Left ventricle myocardium inferior (tissue), 1 donor: ENCODE results near the gene POLH. TPM values are rescaled to one million over a fixed set of nuclear protein-coding genes. Genes with fewer than 3 reads are reported as not detected.
"Not testable (repeated sequence)": the region's sequence is repeated elsewhere in the genome, so short reads cannot be mapped to it uniquely, and the experiment has no call there.

Experiments
- DNase-seq: peaks from one replicate; pipeline ENCODE4 v3.0.0-alpha.2; 2020
- H3K27ac ChIP-seq: fragments of 200-600 bp; replicated peaks from 2 replicates; pipeline ENCODE4 v1.8.0; 2021
- H3K27me3 ChIP-seq: fragments of 200-600 bp; 2 replicates; pipeline ENCODE4 v1.8.0; 2021; ENCODE audit warnings: low read depth
- H3K36me3 ChIP-seq: fragments of 200-600 bp; 2 replicates; pipeline ENCODE4 v1.8.0; 2021
- H3K4me1 ChIP-seq: fragments of 200-600 bp; 2 replicates; pipeline ENCODE4 v1.8.0; 2021
- H3K4me3 ChIP-seq: fragments of 200-600 bp; 2 replicates; pipeline ENCODE4 v1.8.0; 2021; ENCODE audit warnings: mild to moderate bottlenecking, moderate library complexity
- H3K9me3 ChIP-seq: fragments of 200-600 bp; replicated peaks from 2 replicates; pipeline ENCODE4 v1.8.0; 2021
- intact Hi-C: fragments of 100-400 bp; cut with micrococcal nuclease; formaldehyde crosslinking; loops from one replicate; pipeline ENCODE4 v1.11.0; 2022
- total RNA-seq: library from RNA; stranded (reverse); fragmentation: NEBNext Ultra II Directional; extraction: Animal tissue kit (Norgen Biotek cat#: 25700); gene quantifications from one replicate; pipeline ENCODE4 v1.2.1, GENCODE V29; 2021
- TF ChIP-seq, protein P1 (sequence below): fragments of 200-600 bp; IDR thresholded peaks from 2 replicates; pipeline ENCODE4 v1.8.0; 2021; ENCODE audit warnings: antibody characterized with exemption, mild to moderate bottlenecking, borderline replicate concordance
- donor health status: DM: no; HTN: yes; CAD: no; lungs with severe emphysema.

Gene POLH
- total RNA-seq, 1 donor from 2014 or later, result 7.9 TPM

DNA sequence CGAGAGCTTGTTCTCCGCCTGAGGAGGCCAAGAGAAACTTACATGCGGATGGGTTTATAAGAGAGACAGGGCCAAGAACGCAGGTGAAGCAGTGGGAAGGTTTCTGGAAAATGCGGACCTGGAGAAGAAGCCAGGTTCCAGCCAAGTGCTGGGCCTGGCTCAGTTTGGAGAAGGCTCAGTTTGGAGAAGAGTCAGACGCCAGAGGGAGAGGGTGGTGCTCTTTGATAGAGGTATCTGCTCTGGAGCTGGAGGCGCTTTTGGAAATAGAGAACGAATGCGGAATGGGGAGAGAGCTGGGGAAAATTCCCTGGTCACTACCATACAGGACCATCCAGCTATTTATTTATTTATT lies 69.6 kb downstream of the POLH start:
- no peak for DNase-seq
- Histone ChIP-seq H3K27ac (peak overlapping the region; percentile 65), H3K9me3 (no peaks in the 10 kb centered on the region), H3K36me3 (peaks cover 20% of the 10 kb centered on the region), H3K4me1 (peaks cover 24% of the 10 kb centered on the region), H3K27me3 (no peaks in the 10 kb centered on the region), H3K4me3 (peak overlapping the region; percentile 67)
- TF ChIP-seq, protein P1, sequence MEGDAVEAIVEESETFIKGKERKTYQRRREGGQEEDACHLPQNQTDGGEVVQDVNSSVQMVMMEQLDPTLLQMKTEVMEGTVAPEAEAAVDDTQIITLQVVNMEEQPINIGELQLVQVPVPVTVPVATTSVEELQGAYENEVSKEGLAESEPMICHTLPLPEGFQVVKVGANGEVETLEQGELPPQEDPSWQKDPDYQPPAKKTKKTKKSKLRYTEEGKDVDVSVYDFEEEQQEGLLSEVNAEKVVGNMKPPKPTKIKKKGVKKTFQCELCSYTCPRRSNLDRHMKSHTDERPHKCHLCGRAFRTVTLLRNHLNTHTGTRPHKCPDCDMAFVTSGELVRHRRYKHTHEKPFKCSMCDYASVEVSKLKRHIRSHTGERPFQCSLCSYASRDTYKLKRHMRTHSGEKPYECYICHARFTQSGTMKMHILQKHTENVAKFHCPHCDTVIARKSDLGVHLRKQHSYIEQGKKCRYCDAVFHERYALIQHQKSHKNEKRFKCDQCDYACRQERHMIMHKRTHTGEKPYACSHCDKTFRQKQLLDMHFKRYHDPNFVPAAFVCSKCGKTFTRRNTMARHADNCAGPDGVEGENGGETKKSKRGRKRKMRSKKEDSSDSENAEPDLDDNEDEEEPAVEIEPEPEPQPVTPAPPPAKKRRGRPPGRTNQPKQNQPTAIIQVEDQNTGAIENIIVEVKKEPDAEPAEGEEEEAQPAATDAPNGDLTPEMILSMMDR, result no peak
- intact Hi-C loops, result no loop called here

DNA sequence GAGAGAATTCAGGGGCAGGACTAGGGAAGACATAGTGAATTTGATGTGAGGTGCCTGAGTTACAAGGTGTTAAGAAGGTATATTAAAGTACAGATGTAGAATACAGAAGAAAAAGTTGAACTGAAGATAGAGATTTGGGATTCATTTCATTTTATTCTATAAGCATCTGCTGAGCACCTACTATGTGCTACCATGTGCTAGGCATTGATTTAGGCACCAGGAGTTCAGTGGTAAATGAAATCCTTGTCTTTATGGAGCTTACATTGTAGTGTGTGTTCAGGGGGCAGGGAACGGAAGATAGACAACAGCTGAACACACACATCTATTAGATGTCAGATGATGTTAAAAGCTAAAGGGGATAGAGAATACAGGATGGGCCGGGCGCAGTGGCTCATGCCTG lies 71.6 kb downstream of the POLH start:
- intact Hi-C loops, result no loop called here
- Histone ChIP-seq H3K27me3 (no peaks in the 10 kb centered on the region), H3K36me3 (no peaks in the 10 kb centered on the region), H3K4me3 (no peak overlapping the region), H3K27ac (no peak overlapping the region), H3K4me1 (peaks cover 14% of the 10 kb centered on the region), H3K9me3 (no peaks in the 10 kb centered on the region)
- TF ChIP-seq, protein P1, result no peak
- no peak for DNase-seq

DNA sequence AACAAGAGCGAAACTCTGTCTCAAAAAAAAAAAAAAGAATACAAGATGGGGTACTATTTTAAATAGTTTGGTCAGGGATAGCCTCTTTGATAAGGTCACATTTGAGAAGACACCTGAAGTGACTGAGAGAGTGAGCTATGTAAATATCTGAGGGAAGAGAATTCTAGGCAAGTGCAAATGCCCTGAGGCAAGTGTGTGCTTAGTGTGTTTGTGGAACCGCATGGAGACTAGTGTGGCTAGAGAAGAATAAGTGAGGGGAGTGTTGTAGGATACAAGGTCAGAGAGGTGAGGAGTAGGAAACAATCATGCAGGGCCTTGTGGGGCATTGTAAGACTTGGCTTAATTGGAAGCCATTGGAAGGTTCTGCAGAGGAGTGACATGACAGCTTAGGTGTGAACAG lies 72.3 kb downstream of the POLH start:
- intact Hi-C loops, result no loop called here
- Histone ChIP-seq H3K36me3 (no peaks in the 10 kb centered on the region), H3K4me3 (no peak overlapping the region), H3K9me3 (no peaks in the 10 kb centered on the region), H3K27ac (no peak overlapping the region), H3K27me3 (no peaks in the 10 kb centered on the region), H3K4me1 (peaks cover 14% of the 10 kb centered on the region)
- no peak for DNase-seq
- TF ChIP-seq, protein P1, result no peak

GRCh38 chr6:43652822-43653221 lies 76.8 kb downstream of the POLH start:
- H3K9me3 ChIP-seq, intact Hi-C loops, H3K4me3 ChIP-seq, H3K4me1 ChIP-seq, DNase-seq, H3K36me3 ChIP-seq, H3K27me3 ChIP-seq: not testable (repeated sequence)
- peak overlapping the region; percentile 55 for H3K27ac ChIP-seq

DNA sequence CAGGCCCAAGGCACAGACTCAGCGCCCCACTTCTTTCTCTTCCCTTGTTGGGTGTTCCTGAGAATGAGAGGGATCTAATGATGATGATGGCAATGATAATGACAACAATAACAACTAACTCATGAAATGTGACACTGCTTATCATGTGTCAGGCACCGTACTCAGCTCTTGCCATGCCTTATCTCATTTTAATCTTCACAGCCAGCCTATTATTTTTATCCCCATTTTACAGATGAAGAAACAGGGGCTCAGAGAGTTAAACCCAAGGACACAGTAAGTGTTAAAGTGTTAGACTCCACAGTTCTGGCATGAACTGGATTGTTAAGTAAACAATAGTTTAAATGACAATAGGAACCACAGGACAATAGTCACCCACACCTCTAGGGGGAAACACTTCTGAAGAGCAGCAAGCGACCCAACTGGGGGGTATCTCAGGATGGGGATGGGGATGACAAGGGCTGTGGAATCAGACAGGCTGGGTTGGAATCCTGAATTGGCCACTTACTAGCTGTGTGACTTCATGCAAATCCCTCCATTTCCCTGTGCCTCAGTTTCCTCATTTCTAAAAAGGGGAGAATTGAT lies 81.3 kb downstream of the POLH start:
- TF ChIP-seq, protein P1, result no peak
- Histone ChIP-seq H3K9me3 (peaks cover 8% of the 10 kb centered on the region), H3K27me3 (no peaks in the 10 kb centered on the region), H3K36me3 (no peaks in the 10 kb centered on the region), H3K27ac (no peak overlapping the region), H3K4me1 (no peaks in the 10 kb centered on the region), H3K4me3 (no peak overlapping the region)
- DNase-seq, result no peak
- intact Hi-C loops, result no loop called here

DNA sequence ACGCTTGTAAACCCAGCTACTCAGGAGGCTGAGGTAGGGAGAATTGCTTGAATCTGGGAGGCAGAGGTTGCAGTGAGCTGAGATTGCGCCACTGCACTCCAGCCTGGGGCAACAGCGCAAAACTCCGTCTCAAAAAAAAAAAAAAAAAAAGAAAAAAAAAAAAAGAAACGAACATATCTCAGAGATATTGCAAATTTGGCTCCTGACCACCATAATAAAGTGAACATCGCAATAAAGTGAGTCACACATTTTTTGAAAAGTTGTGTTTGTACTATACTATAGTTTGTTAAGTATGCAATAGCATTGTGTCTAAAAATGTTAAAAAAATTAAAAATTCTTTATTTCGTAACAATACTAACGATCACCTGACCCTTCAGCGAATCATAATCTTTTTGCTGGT lies 82.2 kb downstream of the POLH start:
- Histone ChIP-seq H3K9me3 (peaks cover 8% of the 10 kb centered on the region), H3K4me3 (no peak overlapping the region), H3K4me1 (no peaks in the 10 kb centered on the region), H3K36me3 (no peaks in the 10 kb centered on the region), H3K27me3 (no peaks in the 10 kb centered on the region), H3K27ac (no peak overlapping the region)
- intact Hi-C loops, result no loop called here
- TF ChIP-seq, protein P1, result no peak
- no peak for DNase-seq

DNA sequence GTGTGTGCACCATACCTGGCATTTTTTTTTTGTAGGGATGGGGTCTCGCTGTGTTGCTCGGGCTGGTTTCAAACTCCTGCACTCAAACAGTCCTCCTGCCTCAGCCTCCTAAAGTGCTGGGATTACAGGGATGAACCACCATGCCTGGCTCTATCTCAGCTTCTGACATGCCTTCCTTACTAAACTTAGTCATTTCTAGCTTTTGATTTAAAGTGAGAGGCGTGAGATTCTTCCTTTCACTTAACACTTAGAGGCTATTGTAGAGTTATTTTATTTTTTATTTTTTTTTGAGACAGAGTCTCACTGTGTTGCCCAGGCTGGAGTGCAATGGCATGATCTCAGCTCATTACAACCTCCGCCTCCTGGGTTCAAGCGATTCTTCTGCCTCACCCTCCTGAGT lies 87.0 kb downstream of the POLH start:
- not testable (repeated sequence) for H3K27me3 ChIP-seq, H3K4me3 ChIP-seq, H3K27ac ChIP-seq, H3K36me3 ChIP-seq, DNase-seq, H3K9me3 ChIP-seq
- intact Hi-C loops, result loop anchor here (10.0 kb wide), 1 partner anchor 102 kb away; no protein-coding TSS in a partner anchor
- H3K4me1 ChIP-seq, result peaks cover 12% of the 10 kb centered on the region
